GM18519 (cell line): ENCODE results near the gene HSDL1.
A peak's percentile ranks its signal among the peaks of the same experiment; 100 is the strongest.

ENCODE experiments used
- ATAC-seq: cut with Tn5 transposase; IDR thresholded peaks from one replicate; pipeline ENCODE4 v1.9.1; 2021; ENCODE audit warnings: mild to moderate bottlenecking, moderate library complexity; ENCODE audit not compliant: unreplicated experiment, low FRiP score

The HSDL1 gene

GRCh38 chr16:84110527-84110926 lies 34.5 kb downstream of the HSDL1 start:
- no peak for ATAC-seq

GRCh38 chr16:84109598-84110335 lies 35.2 kb downstream of the HSDL1 start:
- ATAC-seq, result no peak

GRCh38 chr16:84107921-84108320 lies 37.1 kb downstream of the HSDL1 start:
- no peak for ATAC-seq

- ATAC-seq, result no peak
Measured at GRCh38 chr16:84105948-84106740, 38.8 kb downstream of the HSDL1 start.

GRCh38 chr16:84105301-84105815 lies 39.6 kb downstream of the HSDL1 start:
- no peak for ATAC-seq

GRCh38 chr16:84104231-84104630 lies 40.7 kb downstream of the HSDL1 start:
- ATAC-seq, result no peak

GRCh38 chr16:84103678-84104077 lies 41.3 kb downstream of the HSDL1 start:
- ATAC-seq, result no peak

- no peak for ATAC-seq
Measured at GRCh38 chr16:84098939-84099338, 46.0 kb downstream of the HSDL1 start.

GRCh38 chr16:84096447-84097005 lies 48.5 kb downstream of the HSDL1 start:
- no peak for ATAC-seq

GRCh38 chr16:84095466-84095865 lies 49.5 kb downstream of the HSDL1 start:
- no peak for ATAC-seq

- ATAC-seq, result no peak
Measured at GRCh38 chr16:84093879-84094270, 51.1 kb downstream of the HSDL1 start.

GRCh38 chr16:84093120-84093878 lies 51.7 kb downstream of the HSDL1 start:
- no peak for ATAC-seq

- no peak for ATAC-seq
Measured at GRCh38 chr16:84091460-84091859, 53.5 kb downstream of the HSDL1 start.

- no peak for ATAC-seq
Measured at GRCh38 chr16:84090211-84090610, 54.8 kb downstream of the HSDL1 start.

- peak; percentile 79 for ATAC-seq
Measured at GRCh38 chr16:84088695-84089395, 56.1 kb downstream of the HSDL1 start.

- no peak for ATAC-seq
Measured at GRCh38 chr16:84087466-84088151, 57.4 kb downstream of the HSDL1 start.

- no peak for ATAC-seq
Measured at GRCh38 chr16:84087001-84087400, 58.0 kb downstream of the HSDL1 start.

GRCh38 chr16:84086341-84086740 lies 58.6 kb downstream of the HSDL1 start:
- no peak for ATAC-seq

- no peak for ATAC-seq
Measured at GRCh38 chr16:84085773-84086172, 59.2 kb downstream of the HSDL1 start.
